GM20000 (cell line): ENCODE measurements around the gene TAS1R3.

Experiments
- DNase-seq: peaks from one replicate; pipeline ENCODE4 v3.0.0; 2012; ENCODE audit warnings: low spot score
- CTCF ChIP-seq: IDR thresholded peaks from 2 replicates; pipeline ENCODE4 v1.5.1; 2012; ENCODE audit warnings: mild to moderate bottlenecking, control low read depth; ENCODE audit errors: extremely low read depth, missing control alignments

Gene TAS1R3

DNA sequence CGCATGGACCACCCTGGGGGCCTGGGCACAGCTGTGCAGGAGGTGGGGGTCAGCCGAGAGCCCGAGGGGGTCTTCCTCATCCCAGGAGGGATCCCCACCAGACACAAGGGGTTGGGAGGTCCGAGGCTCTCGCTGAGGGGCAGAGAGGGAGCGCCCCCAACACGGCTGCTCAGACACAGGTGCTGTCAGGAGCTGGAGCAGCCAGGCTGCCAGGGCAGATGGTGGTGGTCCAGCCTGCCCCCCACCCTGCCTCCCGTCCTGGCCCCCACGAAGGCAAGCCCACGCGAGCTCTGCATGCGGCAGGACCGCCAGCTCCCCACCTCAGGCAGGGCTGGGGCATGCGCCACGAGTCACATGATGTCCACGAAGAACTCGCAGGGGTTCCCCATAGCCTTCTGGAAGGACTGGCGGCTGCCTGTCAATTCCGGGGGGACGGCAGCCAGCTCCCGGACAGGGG lies 4.7 kb downstream of the TAS1R3 start:
- no peak for TF ChIP-seq CTCF
- DNase-seq: no peak

DNA sequence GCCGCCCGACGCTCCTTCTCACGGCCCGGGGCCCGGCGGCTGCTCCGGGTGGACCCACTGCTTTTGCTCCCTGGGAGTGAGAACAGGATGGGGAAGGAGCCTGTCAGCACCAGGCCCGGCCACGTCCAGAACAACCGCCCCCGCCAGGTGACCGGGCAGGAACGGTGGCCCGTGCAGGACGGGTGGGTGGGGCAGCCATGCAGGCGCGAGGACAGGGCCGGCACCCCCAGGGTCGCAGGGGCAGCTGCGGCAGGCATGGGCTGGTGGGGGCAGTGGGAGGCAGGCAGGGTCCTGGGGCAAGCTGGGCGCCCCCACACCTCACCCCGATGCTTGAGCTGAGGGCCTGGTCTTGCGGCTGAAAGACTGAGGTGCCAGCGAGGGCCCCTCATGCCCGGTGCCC lies 5.4 kb downstream of the TAS1R3 start:
- DNase-seq: no peak
- TF ChIP-seq CTCF: no peak

- peak; percentile 26 for DNase-seq
Measured at GRCh38 chr1:1336931-1337792, 6.1 kb downstream of the TAS1R3 start.

DNA sequence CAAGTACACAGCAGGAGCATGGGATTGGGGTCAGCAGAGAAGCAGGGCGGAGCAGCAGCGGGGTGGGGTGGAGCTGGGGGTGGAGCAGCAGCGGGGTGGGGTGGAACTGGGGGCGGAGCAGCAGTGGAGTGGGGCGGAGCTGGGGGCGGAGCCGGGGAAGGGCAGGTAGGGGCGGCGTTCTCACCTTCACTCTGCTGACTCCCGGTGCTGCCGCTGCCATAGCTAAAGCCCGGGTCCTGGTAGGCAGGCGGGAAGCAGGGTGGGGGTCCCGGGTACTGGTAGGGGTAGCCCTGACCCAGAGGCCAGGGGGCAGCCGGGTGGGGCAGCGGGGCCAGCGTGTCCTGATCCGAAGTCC lies 6.7 kb downstream of the TAS1R3 start:
- DNase-seq: peak; percentile 89
- TF ChIP-seq CTCF: no peak

More at GRCh38 chr1:1336931-1337792, 6.1 kb downstream of the TAS1R3 start:
- TF ChIP-seq CTCF: no peak

- no peak for DNase-seq
- no peak for TF ChIP-seq CTCF
Measured at GRCh38 chr1:1338278-1338677, 7.2 kb downstream of the TAS1R3 start.

DNA sequence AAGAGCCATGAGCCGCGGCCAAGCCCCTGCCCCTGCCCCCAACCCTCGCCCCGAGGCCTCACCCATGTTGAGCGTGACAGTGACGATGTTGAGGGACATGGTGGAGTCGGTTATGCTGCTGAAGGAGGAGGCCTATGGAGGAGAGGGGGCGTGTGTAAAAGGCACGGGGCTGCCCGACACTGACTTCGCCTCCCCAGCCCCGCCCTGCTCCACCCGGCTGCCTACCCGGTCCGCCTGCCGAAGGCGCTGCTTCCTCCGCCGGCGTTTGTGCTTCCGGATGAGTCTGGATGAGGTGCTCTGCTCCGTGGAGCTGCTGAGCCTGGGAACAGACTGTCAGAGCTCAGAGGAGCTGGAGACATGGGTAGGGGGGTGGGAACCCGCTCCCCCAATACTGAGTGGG lies 9.1 kb downstream of the TAS1R3 start:
- no peak for TF ChIP-seq CTCF
- no peak for DNase-seq

GRCh38 chr1:1340791-1341548 lies 9.9 kb downstream of the TAS1R3 start:
- no peak for TF ChIP-seq CTCF
- no peak for DNase-seq
